Skeletal muscle tissue (tissue), 4 donors: ENCODE data around the gene TTC28. TPM values are rescaled to one million over a fixed set of nuclear protein-coding genes. Genes with fewer than 3 reads are reported as not detected.
"Not testable (repeated sequence)": the region's sequence is repeated elsewhere in the genome, so short reads cannot be mapped to it uniquely, and the experiment has no call there.

ENCODE experiments used
- H3K27ac ChIP-seq: one replicate; pipeline ENCODE4 v1.7.0; 2013; ENCODE audit warnings: mild to moderate bottlenecking, low read depth, low read length, inconsistent platforms
- H3K27me3 ChIP-seq, 3 donors: one replicate each; pipeline ENCODE4 v1.7.0; 2013; ENCODE audit warnings: low read length in 3 of 3; ENCODE audit not compliant: control insufficient read depth in 3 of 3, insufficient read depth in 3 of 3
- H3K36me3 ChIP-seq, 3 donors: one replicate each; pipeline ENCODE4 v1.7.0; 2013; ENCODE audit warnings: low read length in 3 of 3; ENCODE audit not compliant: control insufficient read depth in 3 of 3, insufficient read depth in 3 of 3
- H3K4me1 ChIP-seq, 3 donors: one replicate each; pipeline ENCODE4 v1.7.0; 2013; ENCODE audit warnings: low read length in 3 of 3, mild to moderate bottlenecking in 3 of 3; ENCODE audit not compliant: control insufficient read depth in 3 of 3, insufficient read depth in 3 of 3
- H3K4me3 ChIP-seq, 3 donors: one replicate each; pipeline ENCODE4 v1.7.0; 2013; ENCODE audit warnings: low read length in 3 of 3
- H3K9ac ChIP-seq, 3 donors: one replicate each; pipeline ENCODE4 v1.7.0; 2013; ENCODE audit warnings: low read length in 3 of 3, mild to moderate bottlenecking in 3 of 3, moderate library complexity in 2 of 3, low read depth in 1 of 3
- H3K9me3 ChIP-seq, 3 donors: one replicate each; pipeline ENCODE4 v1.7.0; 2013; ENCODE audit warnings: low read length in 3 of 3; ENCODE audit not compliant: control insufficient read depth in 3 of 3
- total RNA-seq: library from RNA; depleted of rRNA; stranded (reverse); fragments of >200 nt; gene quantifications from one replicate; pipeline ENCODE4 v1.2.3, GENCODE V29; 2014
- donor health status: Osteomylitis.

The TTC28 gene
- total RNA-seq, 1 donor from 2014 or later = 27.1 TPM

- no peaks in the 10 kb centered on the region for H3K9me3 ChIP-seq
- no peaks in the 10 kb centered on the region for H3K27me3 ChIP-seq
- no peak overlapping the region for H3K4me3 ChIP-seq
- H3K4me1 ChIP-seq = no peaks in the 10 kb centered on the region
- H3K27ac ChIP-seq = no peak overlapping the region
- H3K36me3 ChIP-seq = no peaks in the 10 kb centered on the region
- no peak overlapping the region for H3K9ac ChIP-seq
Measured at GRCh38 chr22:28500006-28500405, 179.6 kb downstream of the TTC28 start.

GRCh38 chr22:28498044-28498443 is 181.6 kb downstream of the TTC28 start:
- no peaks in the 10 kb centered on the region for H3K9me3 ChIP-seq
- H3K9ac ChIP-seq = no peak overlapping the region
- H3K36me3 ChIP-seq = no peaks in the 10 kb centered on the region
- no peaks in the 10 kb centered on the region for H3K4me1 ChIP-seq
- no peak overlapping the region for H3K27ac ChIP-seq
- H3K4me3 ChIP-seq = no peak overlapping the region
- H3K27me3 ChIP-seq = no peaks in the 10 kb centered on the region

GRCh38 chr22:28497188-28497587 is 182.5 kb downstream of the TTC28 start:
- H3K27ac ChIP-seq = no peak overlapping the region
- no peaks in the 10 kb centered on the region for H3K9me3 ChIP-seq
- no peaks in the 10 kb centered on the region for H3K27me3 ChIP-seq
- no peak overlapping the region for H3K9ac ChIP-seq
- H3K36me3 ChIP-seq = no peaks in the 10 kb centered on the region
- H3K4me1 ChIP-seq = no peaks in the 10 kb centered on the region
- no peak overlapping the region for H3K4me3 ChIP-seq

- H3K9ac ChIP-seq, H3K27ac ChIP-seq, H3K9me3 ChIP-seq, H3K27me3 ChIP-seq, H3K4me1 ChIP-seq, H3K36me3 ChIP-seq, H3K4me3 ChIP-seq: not testable (repeated sequence)
Measured at GRCh38 chr22:28491289-28491688, 188.4 kb downstream of the TTC28 start.

- no peaks in the 10 kb centered on the region for H3K36me3 ChIP-seq
- no peaks in the 10 kb centered on the region for H3K9me3 ChIP-seq
- H3K4me1 ChIP-seq = no peaks in the 10 kb centered on the region
- no peak overlapping the region for H3K9ac ChIP-seq
- H3K27ac ChIP-seq = no peak overlapping the region
- no peaks in the 10 kb centered on the region for H3K27me3 ChIP-seq
- no peak overlapping the region for H3K4me3 ChIP-seq
Measured at GRCh38 chr22:28488825-28489224, 190.8 kb downstream of the TTC28 start.

- Histone ChIP-seq H3K4me1 (no peaks in the 10 kb centered on the region), H3K27me3 (no peaks in the 10 kb centered on the region), H3K9me3 (no peaks in the 10 kb centered on the region), H3K9ac (no peak overlapping the region), H3K27ac (no peak overlapping the region), H3K36me3 (no peaks in the 10 kb centered on the region), H3K4me3 (no peak overlapping the region)
Measured at GRCh38 chr22:28484662-28485061, 195.0 kb downstream of the TTC28 start.

GRCh38 chr22:28481725-28482124 is 197.9 kb downstream of the TTC28 start:
- Histone ChIP-seq H3K4me3 (no peak overlapping the region), H3K9me3 (no peaks in the 10 kb centered on the region), H3K9ac (no peak overlapping the region), H3K27me3 (no peaks in the 10 kb centered on the region), H3K36me3 (no peaks in the 10 kb centered on the region), H3K4me1 (no peaks in the 10 kb centered on the region), H3K27ac (no peak overlapping the region)

GRCh38 chr22:28480000-28480715 is 199.5 kb downstream of the TTC28 start:
- no peak overlapping the region for H3K9ac ChIP-seq
- H3K36me3 ChIP-seq = no peaks in the 10 kb centered on the region
- no peaks in the 10 kb centered on the region for H3K27me3 ChIP-seq
- H3K9me3 ChIP-seq = no peaks in the 10 kb centered on the region
- H3K27ac ChIP-seq = no peak overlapping the region
- no peaks in the 10 kb centered on the region for H3K4me1 ChIP-seq
- no peak overlapping the region for H3K4me3 ChIP-seq

GRCh38 chr22:28478564-28478963 is 201.1 kb downstream of the TTC28 start:
- Histone ChIP-seq H3K27me3 (no peaks in the 10 kb centered on the region), H3K9ac (no peak overlapping the region), H3K4me3 (no peak overlapping the region), H3K36me3 (no peaks in the 10 kb centered on the region), H3K4me1 (no peaks in the 10 kb centered on the region), H3K27ac (no peak overlapping the region), H3K9me3 (no peaks in the 10 kb centered on the region)

GRCh38 chr22:28477556-28477955 is 202.1 kb downstream of the TTC28 start:
- Histone ChIP-seq H3K4me1 (no peaks in the 10 kb centered on the region), H3K27me3 (no peaks in the 10 kb centered on the region), H3K27ac (no peak overlapping the region), H3K9me3 (no peaks in the 10 kb centered on the region), H3K4me3 (no peak overlapping the region), H3K36me3 (no peaks in the 10 kb centered on the region), H3K9ac (no peak overlapping the region)
